ENCODE results near the gene CCDC197.

DNA sequence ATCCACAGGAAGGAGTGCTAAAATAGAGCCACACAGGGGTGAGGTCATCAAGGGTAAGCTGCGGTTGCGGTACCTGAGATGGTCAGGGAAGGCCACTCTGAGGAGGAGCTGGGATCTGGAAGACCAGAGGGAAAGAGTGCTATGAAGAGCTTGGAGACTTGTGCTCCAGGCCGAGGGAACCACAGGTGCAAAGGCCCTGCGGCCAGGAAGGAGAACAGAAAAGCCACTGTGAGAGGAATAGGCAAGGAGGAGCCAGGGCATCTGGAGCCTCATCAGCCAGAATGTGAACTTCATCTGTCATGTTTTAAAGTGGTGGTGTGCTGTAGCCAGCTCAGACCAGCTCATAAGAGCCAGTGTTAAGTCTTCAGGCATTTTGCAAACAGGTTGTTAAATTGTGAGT is 5.5 kb upstream of the CCDC197 start:
- TF ChIP-seq, protein P1, sequence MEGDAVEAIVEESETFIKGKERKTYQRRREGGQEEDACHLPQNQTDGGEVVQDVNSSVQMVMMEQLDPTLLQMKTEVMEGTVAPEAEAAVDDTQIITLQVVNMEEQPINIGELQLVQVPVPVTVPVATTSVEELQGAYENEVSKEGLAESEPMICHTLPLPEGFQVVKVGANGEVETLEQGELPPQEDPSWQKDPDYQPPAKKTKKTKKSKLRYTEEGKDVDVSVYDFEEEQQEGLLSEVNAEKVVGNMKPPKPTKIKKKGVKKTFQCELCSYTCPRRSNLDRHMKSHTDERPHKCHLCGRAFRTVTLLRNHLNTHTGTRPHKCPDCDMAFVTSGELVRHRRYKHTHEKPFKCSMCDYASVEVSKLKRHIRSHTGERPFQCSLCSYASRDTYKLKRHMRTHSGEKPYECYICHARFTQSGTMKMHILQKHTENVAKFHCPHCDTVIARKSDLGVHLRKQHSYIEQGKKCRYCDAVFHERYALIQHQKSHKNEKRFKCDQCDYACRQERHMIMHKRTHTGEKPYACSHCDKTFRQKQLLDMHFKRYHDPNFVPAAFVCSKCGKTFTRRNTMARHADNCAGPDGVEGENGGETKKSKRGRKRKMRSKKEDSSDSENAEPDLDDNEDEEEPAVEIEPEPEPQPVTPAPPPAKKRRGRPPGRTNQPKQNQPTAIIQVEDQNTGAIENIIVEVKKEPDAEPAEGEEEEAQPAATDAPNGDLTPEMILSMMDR (tag by site-specific recombination; IDR thresholded peaks at IDR 0.05): no peak
- TF ChIP-seq, protein P2, sequence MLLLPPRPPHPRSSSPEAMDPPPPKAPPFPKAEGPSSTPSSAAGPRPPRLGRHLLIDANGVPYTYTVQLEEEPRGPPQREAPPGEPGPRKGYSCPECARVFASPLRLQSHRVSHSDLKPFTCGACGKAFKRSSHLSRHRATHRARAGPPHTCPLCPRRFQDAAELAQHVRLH (tag by site-specific recombination; IDR thresholded peaks at IDR 0.05): no peak
- no peak for TF ChIP-seq ZNF274 (IDR thresholded peaks at IDR 0.05; ENCODE audit: low read length)
- no peak for TF ChIP-seq ZNF274 (tag by site-specific recombination; IDR thresholded peaks at IDR 0.05; ENCODE audit: borderline replicate concordance)
- TF ChIP-seq, protein P3, sequence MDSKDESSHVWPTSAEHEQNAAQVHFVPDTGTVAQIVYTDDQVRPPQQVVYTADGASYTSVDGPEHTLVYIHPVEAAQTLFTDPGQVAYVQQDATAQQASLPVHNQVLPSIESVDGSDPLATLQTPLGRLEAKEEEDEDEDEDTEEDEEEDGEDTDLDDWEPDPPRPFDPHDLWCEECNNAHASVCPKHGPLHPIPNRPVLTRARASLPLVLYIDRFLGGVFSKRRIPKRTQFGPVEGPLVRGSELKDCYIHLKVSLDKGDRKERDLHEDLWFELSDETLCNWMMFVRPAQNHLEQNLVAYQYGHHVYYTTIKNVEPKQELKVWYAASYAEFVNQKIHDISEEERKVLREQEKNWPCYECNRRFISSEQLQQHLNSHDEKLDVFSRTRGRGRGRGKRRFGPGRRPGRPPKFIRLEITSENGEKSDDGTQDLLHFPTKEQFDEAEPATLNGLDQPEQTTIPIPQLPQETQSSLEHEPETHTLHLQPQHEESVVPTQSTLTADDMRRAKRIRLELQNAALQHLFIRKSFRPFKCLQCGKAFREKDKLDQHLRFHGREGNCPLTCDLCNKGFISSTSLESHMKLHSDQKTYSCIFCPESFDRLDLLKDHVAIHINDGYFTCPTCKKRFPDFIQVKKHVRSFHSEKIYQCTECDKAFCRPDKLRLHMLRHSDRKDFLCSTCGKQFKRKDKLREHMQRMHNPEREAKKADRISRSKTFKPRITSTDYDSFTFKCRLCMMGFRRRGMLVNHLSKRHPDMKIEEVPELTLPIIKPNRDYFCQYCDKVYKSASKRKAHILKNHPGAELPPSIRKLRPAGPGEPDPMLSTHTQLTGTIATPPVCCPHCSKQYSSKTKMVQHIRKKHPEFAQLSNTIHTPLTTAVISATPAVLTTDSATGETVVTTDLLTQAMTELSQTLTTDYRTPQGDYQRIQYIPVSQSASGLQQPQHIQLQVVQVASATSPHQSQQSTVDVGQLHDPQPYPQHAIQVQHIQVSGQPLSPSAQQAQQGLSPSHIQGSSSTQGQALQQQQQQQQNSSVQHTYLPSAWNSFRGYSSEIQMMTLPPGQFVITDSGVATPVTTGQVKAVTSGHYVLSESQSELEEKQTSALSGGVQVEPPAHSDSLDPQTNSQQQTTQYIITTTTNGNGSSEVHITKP (tag by site-specific recombination; IDR thresholded peaks at IDR 0.05): no peak
- no peak for TF ChIP-seq ZNF776 (tag by site-specific recombination; IDR thresholded peaks at IDR 0.05; ENCODE audit: borderline replicate concordance)
- no peak for TF ChIP-seq SCRT2 (tag by site-specific recombination; IDR thresholded peaks at IDR 0.05)
- TF ChIP-seq ZNF670 (tag by site-specific recombination; IDR thresholded peaks at IDR 0.05; ENCODE audit: low read depth): no peak
- TF ChIP-seq, protein P4, sequence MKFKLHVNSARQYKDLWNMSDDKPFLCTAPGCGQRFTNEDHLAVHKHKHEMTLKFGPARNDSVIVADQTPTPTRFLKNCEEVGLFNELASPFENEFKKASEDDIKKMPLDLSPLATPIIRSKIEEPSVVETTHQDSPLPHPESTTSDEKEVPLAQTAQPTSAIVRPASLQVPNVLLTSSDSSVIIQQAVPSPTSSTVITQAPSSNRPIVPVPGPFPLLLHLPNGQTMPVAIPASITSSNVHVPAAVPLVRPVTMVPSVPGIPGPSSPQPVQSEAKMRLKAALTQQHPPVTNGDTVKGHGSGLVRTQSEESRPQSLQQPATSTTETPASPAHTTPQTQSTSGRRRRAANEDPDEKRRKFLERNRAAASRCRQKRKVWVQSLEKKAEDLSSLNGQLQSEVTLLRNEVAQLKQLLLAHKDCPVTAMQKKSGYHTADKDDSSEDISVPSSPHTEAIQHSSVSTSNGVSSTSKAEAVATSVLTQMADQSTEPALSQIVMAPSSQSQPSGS (tag by site-specific recombination; IDR thresholded peaks at IDR 0.05; ENCODE audit: low read depth): no peak
- TF ChIP-seq SP2 (tag by site-specific recombination; IDR thresholded peaks at IDR 0.05): no peak
- TF ChIP-seq ZNF155 (tag by site-specific recombination; IDR thresholded peaks at IDR 0.05): no peak
- TF ChIP-seq, protein P5, sequence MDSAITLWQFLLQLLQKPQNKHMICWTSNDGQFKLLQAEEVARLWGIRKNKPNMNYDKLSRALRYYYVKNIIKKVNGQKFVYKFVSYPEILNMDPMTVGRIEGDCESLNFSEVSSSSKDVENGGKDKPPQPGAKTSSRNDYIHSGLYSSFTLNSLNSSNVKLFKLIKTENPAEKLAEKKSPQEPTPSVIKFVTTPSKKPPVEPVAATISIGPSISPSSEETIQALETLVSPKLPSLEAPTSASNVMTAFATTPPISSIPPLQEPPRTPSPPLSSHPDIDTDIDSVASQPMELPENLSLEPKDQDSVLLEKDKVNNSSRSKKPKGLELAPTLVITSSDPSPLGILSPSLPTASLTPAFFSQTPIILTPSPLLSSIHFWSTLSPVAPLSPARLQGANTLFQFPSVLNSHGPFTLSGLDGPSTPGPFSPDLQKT (IDR thresholded peaks at IDR 0.05; ENCODE audit: borderline replicate concordance, low read depth, low read length): no peak
